Measurements from ENCODE around the gene RNPEPL1.

RNPEPL1 gene

DNA sequence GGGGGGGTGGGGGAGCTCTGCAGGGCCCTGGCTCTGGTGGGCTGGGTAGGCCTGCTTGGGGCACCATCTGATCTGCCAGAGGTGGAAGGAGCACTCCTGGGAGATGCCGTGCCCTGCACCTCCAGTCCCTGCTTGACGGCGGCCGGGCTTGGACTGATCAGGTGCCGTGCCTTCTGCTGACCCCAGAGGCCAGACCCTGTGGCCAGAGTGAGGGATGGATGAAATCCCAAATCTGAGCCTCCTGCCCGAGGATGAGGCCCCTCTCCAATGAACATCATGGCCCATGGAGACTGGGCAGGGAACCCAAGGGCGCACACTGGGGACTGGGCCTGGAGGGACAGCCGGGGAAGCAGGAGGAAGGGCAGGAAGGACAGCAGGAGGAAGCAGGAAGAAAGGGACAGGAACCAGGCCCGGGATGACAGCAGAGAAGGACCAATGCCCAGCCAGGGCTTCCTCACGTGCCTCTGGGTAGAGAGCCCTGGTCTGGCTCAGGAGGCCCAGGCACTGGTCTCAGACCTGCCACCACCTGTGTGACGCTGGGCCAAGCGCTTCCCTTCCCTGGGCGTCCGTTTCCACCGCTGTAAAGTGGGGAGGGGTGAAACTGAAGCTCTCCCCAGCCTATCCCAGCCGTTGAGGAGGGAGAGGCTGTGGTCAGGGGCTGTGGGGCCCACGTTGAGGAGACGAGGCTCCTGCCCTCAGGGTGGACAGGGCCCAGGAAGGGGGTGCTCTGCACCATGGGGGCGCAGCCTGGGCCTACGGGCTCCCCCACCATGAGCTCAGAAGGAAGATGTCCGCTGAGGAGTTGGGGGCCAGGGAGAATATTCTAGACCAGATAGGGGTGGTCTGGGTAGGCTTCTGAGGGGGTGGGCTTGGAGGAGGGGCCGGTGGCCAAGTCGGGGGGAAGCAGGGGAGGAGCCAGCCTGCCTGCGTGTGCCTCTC is 56.0 kb downstream of the RNPEPL1 start:
- Histone ChIP-seq H3K4me3 (ENCODE audit: low read depth, low read length) (no peak overlapping the region), H3K4me1 (ENCODE audit: control insufficient read depth, insufficient read depth, low read length) (peaks cover 5% of the 10 kb centered on the region; the same call in 1 of the 2 replicates), H3K9ac (ENCODE audit: low read length) (no peak overlapping the region), H3K27ac (ENCODE audit: low read depth, low read length) (no peak overlapping the region), H3K27me3 (ENCODE audit: control insufficient read depth, insufficient read depth, low read length) (no peaks in the 10 kb centered on the region), H3K36me3 (ENCODE audit: control insufficient read depth, insufficient read depth, low read length) (no peaks in the 10 kb centered on the region), H3K9me3 (ENCODE audit: control insufficient read depth, insufficient read depth, low read depth, low read length) (peaks cover 4% of the 10 kb centered on the region; the same call in 1 of the 2 replicates)

DNA sequence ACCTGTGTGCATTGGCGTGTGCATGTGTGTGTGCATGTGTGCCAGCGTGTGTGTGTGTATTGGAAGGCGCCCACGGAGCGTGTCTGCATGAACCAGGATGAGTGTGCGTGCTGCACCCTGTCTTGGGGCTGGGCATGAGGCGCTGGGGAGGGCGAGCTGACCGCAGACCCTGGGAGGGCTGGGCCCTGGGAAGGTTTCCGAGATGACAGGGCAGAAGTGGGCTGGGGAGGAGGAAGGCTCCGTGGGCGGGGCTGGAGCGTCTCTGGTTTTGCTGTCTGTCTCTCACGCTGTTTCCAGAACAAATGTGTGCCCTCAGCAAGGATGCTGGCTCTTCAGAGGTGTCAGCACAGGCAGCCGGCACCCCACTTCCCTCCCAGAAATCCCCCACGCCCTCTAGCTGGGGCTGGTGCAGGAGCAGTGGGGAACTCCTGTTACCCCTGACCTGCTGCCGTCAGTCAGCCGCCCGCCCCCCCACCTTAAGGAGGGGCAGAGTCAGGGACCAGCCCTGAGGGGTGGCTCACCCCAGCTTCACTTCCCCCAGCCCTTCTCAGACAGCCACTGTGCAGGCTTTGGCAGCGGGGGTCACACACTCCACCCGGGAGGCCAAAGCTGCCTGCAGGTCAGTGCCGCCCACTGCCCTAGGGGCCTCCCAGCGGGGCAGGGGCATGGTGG is 56.8 kb downstream of the RNPEPL1 start, which contains the start of gene GPR35:
Gene GPR35 (plus strand): TSS at position 531 of the 672 bp plus-strand sequence. CDS start 4,473 bp downstream, outside the sequence.
- no peak within 1 kb of the TSS for H3K4me3 ChIP-seq (ENCODE audit: low read depth, low read length)
- no peaks in the 10 kb centered on the region for H3K9me3 ChIP-seq (ENCODE audit: control insufficient read depth, insufficient read depth, low read depth, low read length)
- H3K4me1 ChIP-seq (ENCODE audit: control insufficient read depth, insufficient read depth, low read length) = peaks cover 5% of the 10 kb centered on the region; the same call in 1 of the 2 replicates
- no peaks in the 10 kb centered on the region for H3K36me3 ChIP-seq (ENCODE audit: control insufficient read depth, insufficient read depth, low read length)
- H3K27ac ChIP-seq (ENCODE audit: low read depth, low read length) = no peak within 1 kb of the TSS
- H3K27me3 ChIP-seq (ENCODE audit: control insufficient read depth, insufficient read depth, low read length) = no peaks in the 10 kb centered on the region
- H3K9ac ChIP-seq (ENCODE audit: low read length) = no peak within 1 kb of the TSS

DNA sequence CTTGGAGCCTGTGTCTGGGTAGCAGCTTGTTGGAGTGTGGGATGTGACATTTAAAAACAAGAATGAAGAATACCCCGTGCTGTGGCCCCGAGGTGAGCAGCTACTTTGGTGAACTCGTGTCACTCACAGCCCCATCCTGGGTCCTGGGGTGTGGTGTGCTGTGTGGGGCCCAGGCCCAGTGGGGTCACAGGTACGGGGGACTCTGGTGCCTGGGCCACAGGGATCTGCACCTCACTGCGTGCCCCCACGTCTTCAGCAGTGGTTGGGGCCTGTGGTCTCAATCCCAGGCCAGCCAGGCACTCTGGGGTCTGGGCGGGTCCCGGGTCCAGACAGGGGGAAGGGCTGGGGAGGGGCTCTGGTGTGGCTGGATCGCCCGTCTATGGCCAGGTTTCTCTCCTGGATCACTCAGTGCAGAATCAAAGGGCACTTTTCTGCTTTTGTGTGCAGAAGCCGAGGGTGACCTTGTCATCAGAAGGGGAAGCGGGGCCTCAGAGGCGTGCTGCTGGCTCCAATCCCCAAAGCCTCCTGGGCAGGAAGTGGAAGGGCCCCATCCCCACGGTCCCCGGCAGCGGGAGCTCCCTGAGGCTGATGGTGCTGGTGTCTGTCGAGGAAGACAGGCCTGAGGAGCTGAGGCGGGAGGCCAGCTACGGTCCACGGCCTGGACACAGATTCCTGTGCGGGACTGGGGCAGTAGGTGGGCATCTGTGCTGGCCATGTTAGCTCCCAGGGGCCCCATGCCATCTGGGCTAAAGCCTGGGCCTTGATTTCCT is 58.4 kb downstream of the RNPEPL1 start:
- Histone ChIP-seq H3K4me3 (ENCODE audit: low read depth, low read length) (no peak overlapping the region), H3K27me3 (ENCODE audit: control insufficient read depth, insufficient read depth, low read length) (no peaks in the 10 kb centered on the region), H3K36me3 (ENCODE audit: control insufficient read depth, insufficient read depth, low read length) (no peaks in the 10 kb centered on the region), H3K4me1 (ENCODE audit: control insufficient read depth, insufficient read depth, low read length) (peaks cover 5% of the 10 kb centered on the region; the same call in 1 of the 2 replicates), H3K9me3 (ENCODE audit: control insufficient read depth, insufficient read depth, low read depth, low read length) (peaks cover 2% of the 10 kb centered on the region; the same call in 1 of the 2 replicates), H3K9ac (ENCODE audit: low read length) (no peak overlapping the region), H3K27ac (ENCODE audit: low read depth, low read length) (no peak overlapping the region)

DNA sequence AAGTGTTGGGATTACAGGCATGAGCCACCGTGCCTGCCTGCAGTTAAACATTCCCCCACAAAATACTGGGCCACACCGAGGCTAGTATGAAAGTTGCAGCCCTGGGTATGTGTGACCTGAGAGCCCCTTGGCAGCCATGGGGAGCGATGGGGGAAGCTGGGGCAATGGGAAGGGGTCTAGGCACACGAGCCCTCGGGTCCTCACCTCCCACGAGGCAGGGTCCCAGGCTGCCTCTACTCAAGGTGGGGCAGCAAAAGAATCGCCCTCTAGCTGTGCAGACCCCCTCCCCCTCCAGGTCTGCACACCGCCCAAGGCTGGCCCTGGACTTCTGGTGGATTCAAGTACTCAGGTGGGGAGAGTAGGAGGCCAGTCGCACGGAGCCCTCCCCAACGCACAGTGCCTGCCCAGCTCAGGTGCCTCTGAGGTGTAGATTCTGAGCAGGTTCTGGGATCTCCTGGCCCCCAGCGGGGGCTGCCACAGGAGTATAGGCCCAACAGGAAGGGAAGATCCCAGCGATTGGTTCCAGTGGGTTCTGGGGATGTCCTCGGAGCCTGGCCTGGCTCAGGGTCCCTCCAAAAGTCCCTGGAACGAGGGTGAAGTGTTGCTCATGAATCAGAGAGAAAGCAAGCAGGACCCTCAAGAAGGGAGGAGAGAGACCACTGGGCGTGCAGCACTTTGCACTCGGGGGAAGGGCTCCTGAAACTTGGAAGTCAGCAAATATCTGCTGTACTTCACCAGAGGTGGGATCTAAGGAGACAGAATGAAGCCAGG is 59.6 kb downstream of the RNPEPL1 start:
- H3K27me3 ChIP-seq (ENCODE audit: control insufficient read depth, insufficient read depth, low read length) = no peaks in the 10 kb centered on the region
- H3K4me3 ChIP-seq (ENCODE audit: low read depth, low read length) = no peak overlapping the region
- H3K4me1 ChIP-seq (ENCODE audit: control insufficient read depth, insufficient read depth, low read length) = peaks cover 5% of the 10 kb centered on the region; the same call in 1 of the 2 replicates
- no peak overlapping the region for H3K9ac ChIP-seq (ENCODE audit: low read length)
- H3K36me3 ChIP-seq (ENCODE audit: control insufficient read depth, insufficient read depth, low read length) = no peaks in the 10 kb centered on the region
- H3K27ac ChIP-seq (ENCODE audit: low read depth, low read length) = no peak overlapping the region
- H3K9me3 ChIP-seq (ENCODE audit: control insufficient read depth, insufficient read depth, low read depth, low read length) = peaks cover 14% of the 10 kb centered on the region

DNA sequence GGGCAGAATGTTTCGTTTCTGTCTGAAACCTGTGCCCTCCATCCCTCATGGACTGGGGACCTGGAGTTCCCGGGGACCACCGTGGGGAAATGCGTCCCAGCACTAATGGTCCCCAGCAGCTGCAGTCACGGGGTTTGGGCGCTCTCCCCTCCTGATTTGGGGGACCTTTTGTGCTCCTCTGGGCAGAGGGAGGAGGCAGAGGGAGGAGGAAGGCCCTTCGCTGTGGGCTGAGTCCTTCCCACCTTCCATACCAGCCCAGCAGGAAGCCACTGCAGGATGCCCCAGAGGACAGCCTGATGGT is 60.2 kb downstream of the RNPEPL1 start:
- no peak overlapping the region for H3K9ac ChIP-seq (ENCODE audit: low read length)
- no peak overlapping the region for H3K4me3 ChIP-seq (ENCODE audit: low read depth, low read length)
- H3K27me3 ChIP-seq (ENCODE audit: control insufficient read depth, insufficient read depth, low read length) = no peaks in the 10 kb centered on the region
- H3K27ac ChIP-seq (ENCODE audit: low read depth, low read length) = no peak overlapping the region
- H3K36me3 ChIP-seq (ENCODE audit: control insufficient read depth, insufficient read depth, low read length) = no peaks in the 10 kb centered on the region
- peaks cover 18% of the 10 kb centered on the region for H3K9me3 ChIP-seq (ENCODE audit: control insufficient read depth, insufficient read depth, low read depth, low read length)
- peaks cover 5% of the 10 kb centered on the region; the same call in 1 of the 2 replicates for H3K4me1 ChIP-seq (ENCODE audit: control insufficient read depth, insufficient read depth, low read length)

DNA sequence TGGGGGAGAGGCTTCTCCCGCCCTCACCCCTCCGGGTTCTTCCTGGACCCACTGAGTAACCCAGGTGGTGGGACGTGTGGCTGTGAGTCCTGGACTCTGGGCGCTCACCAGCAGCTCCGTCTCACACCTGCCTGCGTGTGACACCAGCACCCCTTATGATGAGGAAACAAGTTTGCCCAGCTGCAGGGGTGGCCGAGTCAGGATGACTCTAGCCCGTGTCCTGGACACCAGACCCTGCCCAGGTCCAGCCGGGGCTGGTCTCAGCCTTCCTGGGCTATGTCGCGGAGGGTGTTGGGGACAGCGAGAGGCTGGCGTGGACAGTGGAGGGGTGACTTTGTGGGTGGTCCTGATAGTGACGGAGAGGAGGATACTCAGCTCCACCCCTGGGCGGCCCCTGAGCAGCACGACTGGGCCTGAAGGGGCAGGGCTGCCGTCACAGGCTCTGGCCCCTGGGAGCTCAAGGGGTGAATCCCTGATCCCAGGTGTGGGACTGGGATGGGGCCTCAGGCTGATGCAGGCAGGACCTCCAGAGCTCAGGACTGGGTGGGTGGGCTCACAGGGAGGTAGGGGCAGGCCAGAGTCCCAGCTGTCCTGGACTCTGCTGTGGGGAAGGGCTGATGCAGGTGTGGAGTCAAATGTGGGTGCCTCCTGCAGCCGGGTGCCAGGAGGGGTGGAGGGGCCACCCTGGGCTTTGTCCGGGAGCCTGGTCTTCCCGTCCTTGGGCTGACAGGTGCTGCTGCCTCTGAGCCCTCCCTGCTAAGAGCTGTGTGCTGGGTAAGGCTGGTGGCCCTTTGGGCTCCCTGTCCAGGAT is 60.7 kb downstream of the RNPEPL1 start:
- Histone ChIP-seq H3K27ac (ENCODE audit: low read depth, low read length) (no peak overlapping the region), H3K9ac (ENCODE audit: low read length) (no peak overlapping the region), H3K4me1 (ENCODE audit: control insufficient read depth, insufficient read depth, low read length) (peaks cover 5% of the 10 kb centered on the region; the same call in 1 of the 2 replicates), H3K27me3 (ENCODE audit: control insufficient read depth, insufficient read depth, low read length) (no peaks in the 10 kb centered on the region), H3K36me3 (ENCODE audit: control insufficient read depth, insufficient read depth, low read length) (no peaks in the 10 kb centered on the region), H3K4me3 (ENCODE audit: low read depth, low read length) (no peak overlapping the region), H3K9me3 (ENCODE audit: control insufficient read depth, insufficient read depth, low read depth, low read length) (peaks cover 24% of the 10 kb centered on the region)

DNA sequence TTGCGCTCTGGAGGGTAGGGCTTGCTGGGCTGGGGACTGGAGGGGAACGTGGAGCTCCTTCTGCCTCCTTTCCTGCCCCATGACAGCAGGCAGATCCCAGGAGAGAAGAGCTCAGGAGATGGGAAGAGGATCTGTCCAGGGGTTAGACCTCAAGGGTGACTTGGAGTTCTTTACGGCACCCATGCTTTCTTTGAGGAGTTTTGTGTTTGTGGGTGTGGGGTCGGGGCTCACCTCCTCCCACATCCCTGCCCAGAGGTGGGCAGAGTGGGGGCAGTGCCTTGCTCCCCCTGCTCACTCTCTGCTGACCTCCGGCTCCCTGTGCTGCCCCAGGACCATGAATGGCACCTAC is 61.3 kb downstream of the RNPEPL1 start:
- Histone ChIP-seq H3K27ac (ENCODE audit: low read depth, low read length) (no peak overlapping the region), H3K4me3 (ENCODE audit: low read depth, low read length) (no peak overlapping the region), H3K27me3 (ENCODE audit: control insufficient read depth, insufficient read depth, low read length) (no peaks in the 10 kb centered on the region), H3K9ac (ENCODE audit: low read length) (no peak overlapping the region), H3K36me3 (ENCODE audit: control insufficient read depth, insufficient read depth, low read length) (no peaks in the 10 kb centered on the region), H3K4me1 (ENCODE audit: control insufficient read depth, insufficient read depth, low read length) (peaks cover 4% of the 10 kb centered on the region; the same call in 1 of the 2 replicates), H3K9me3 (ENCODE audit: control insufficient read depth, insufficient read depth, low read depth, low read length) (peaks cover 29% of the 10 kb centered on the region)

DNA sequence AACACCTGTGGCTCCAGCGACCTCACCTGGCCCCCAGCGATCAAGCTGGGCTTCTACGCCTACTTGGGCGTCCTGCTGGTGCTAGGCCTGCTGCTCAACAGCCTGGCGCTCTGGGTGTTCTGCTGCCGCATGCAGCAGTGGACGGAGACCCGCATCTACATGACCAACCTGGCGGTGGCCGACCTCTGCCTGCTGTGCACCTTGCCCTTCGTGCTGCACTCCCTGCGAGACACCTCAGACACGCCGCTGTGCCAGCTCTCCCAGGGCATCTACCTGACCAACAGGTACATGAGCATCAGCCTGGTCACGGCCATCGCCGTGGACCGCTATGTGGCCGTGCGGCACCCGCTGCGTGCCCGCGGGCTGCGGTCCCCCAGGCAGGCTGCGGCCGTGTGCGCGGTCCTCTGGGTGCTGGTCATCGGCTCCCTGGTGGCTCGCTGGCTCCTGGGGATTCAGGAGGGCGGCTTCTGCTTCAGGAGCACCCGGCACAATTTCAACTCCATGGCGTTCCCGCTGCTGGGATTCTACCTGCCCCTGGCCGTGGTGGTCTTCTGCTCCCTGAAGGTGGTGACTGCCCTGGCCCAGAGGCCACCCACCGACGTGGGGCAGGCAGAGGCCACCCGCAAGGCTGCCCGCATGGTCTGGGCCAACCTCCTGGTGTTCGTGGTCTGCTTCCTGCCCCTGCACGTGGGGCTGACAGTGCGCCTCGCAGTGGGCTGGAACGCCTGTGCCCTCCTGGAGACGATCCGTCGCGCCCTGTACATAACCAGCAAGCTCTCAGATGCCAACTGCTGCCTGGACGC is 61.9 kb downstream of the RNPEPL1 start:
- Histone ChIP-seq H3K9me3 (ENCODE audit: control insufficient read depth, insufficient read depth, low read depth, low read length) (peaks cover 35% of the 10 kb centered on the region), H3K27me3 (ENCODE audit: control insufficient read depth, insufficient read depth, low read length) (no peaks in the 10 kb centered on the region), H3K36me3 (ENCODE audit: control insufficient read depth, insufficient read depth, low read length) (no peaks in the 10 kb centered on the region), H3K27ac (ENCODE audit: low read depth, low read length) (no peak overlapping the region), H3K9ac (ENCODE audit: low read length) (no peak overlapping the region), H3K4me3 (ENCODE audit: low read depth, low read length) (no peak overlapping the region), H3K4me1 (ENCODE audit: control insufficient read depth, insufficient read depth, low read length) (no peaks in the 10 kb centered on the region; the same call in 1 of the 2 replicates)
